Measurements from ENCODE around the gene BACE2. TPM values are rescaled to one million over a fixed set of nuclear protein-coding genes. Genes with fewer than 3 reads are reported as not detected.

BACE2 gene
- total and polyA plus RNA-seq, 2 experiments from 2014 or later, result 28.4 to 37.0 TPM

DNA sequence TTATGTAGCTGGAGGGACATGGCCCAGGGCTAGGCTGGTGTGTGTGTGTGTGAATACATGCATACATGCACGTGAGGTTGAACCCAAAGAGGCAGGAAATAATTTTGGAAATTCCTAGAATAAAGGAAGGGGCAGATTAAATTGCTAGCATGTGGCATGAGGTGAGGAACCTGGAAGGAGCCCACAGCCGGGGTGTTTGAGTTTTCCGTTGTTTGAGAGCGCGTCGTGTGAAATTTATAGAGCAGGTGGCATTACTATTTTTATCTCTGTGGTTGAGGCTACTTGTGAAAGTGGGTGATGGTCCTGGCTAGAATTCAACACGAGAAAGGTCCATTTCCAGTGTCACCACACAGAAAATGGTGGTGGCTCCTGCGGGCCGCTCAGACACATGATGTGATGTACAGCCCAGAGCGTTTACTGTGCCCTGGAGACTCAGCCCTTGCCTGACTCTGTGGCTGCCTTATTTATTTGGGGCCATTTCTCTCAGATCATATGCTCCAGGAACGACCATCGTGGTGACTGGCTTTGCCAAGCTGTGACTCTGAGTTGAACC lies 48.0 kb downstream of the BACE2 start:
- Histone ChIP-seq H3K9me2 (replicated peaks; ENCODE audit: insufficient read depth) (no peaks in the 10 kb centered on the region), H3K4me3 (no peak overlapping the region), H3K36me3 (replicated peaks; ENCODE audit: insufficient read depth, low read depth) (no peaks in the 10 kb centered on the region), H3K4me2 (no peak overlapping the region), H3K27ac (no peak overlapping the region), H3K4me1 (ENCODE audit: insufficient read depth) (peaks cover 16% of the 10 kb centered on the region), H2AFZ (no peak overlapping the region), H4K20me1 (ENCODE audit: insufficient read depth, poor library complexity, severe bottlenecking) (no peaks in the 10 kb centered on the region), H3K9me3 (ENCODE audit: low read depth) (no peaks in the 10 kb centered on the region), H3K27me3 (no peaks in the 10 kb centered on the region), H3K79me2 (peaks cover 3% of the 10 kb centered on the region)
- 89% methylated on average over 12 of the region's 12 CpGs for WGBS (ENCODE audit: low lambda C conversion rate, missing lambda C conversion rate)
- DNase-seq (ENCODE audit: low spot score), result no peak
- no peak for TF ChIP-seq CTCF (IDR thresholded peaks at IDR 0.05; ENCODE audit: poor library complexity)
- no peak for TF ChIP-seq EZH2 (IDR thresholded peaks at IDR 0.05; ENCODE audit: borderline replicate concordance)

DNA sequence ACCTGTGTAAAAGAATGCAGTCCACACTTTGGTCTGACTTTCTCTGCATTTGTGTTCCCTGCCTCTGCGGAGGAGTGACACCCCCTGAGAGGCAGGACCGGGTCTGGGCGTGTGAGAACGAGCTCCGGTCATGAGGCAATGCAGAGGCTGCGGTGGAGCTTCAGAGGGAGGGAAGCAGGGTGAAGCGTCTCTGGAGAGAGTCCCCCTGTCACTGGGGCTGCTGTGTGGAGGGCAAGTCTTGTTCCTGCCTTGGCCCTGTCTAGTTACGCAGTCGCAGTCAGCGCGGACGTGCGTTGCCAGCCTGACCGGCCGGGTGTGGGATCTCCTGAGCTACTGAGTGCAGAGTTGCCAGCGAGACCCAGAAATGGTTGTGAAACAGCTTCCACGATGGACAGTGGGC lies 48.5 kb downstream of the BACE2 start:
- Histone ChIP-seq H2AFZ (no peak overlapping the region), H3K9me2 (replicated peaks; ENCODE audit: insufficient read depth) (no peaks in the 10 kb centered on the region), H3K4me1 (ENCODE audit: insufficient read depth) (peaks cover 16% of the 10 kb centered on the region), H3K36me3 (replicated peaks; ENCODE audit: insufficient read depth, low read depth) (no peaks in the 10 kb centered on the region), H3K4me3 (no peak overlapping the region), H3K79me2 (peaks cover 3% of the 10 kb centered on the region), H3K9me3 (ENCODE audit: low read depth) (no peaks in the 10 kb centered on the region), H3K4me2 (no peak overlapping the region), H3K27ac (no peak overlapping the region), H3K27me3 (no peaks in the 10 kb centered on the region), H4K20me1 (ENCODE audit: insufficient read depth, poor library complexity, severe bottlenecking) (no peaks in the 10 kb centered on the region)
- TF ChIP-seq EZH2phosphoT487 (IDR thresholded peaks at IDR 0.05; ENCODE audit: low read depth, severe bottlenecking, unreplicated experiment), result no peak
- TF ChIP-seq EZH2 (IDR thresholded peaks at IDR 0.05; ENCODE audit: borderline replicate concordance), result no peak
- TF ChIP-seq CTCF (IDR thresholded peaks at IDR 0.05; ENCODE audit: poor library complexity), result no peak
- WGBS (ENCODE audit: low lambda C conversion rate, missing lambda C conversion rate), result 89% methylated on average over 17 of the region's 17 CpGs
- no peak for DNase-seq (ENCODE audit: low spot score)

DNA sequence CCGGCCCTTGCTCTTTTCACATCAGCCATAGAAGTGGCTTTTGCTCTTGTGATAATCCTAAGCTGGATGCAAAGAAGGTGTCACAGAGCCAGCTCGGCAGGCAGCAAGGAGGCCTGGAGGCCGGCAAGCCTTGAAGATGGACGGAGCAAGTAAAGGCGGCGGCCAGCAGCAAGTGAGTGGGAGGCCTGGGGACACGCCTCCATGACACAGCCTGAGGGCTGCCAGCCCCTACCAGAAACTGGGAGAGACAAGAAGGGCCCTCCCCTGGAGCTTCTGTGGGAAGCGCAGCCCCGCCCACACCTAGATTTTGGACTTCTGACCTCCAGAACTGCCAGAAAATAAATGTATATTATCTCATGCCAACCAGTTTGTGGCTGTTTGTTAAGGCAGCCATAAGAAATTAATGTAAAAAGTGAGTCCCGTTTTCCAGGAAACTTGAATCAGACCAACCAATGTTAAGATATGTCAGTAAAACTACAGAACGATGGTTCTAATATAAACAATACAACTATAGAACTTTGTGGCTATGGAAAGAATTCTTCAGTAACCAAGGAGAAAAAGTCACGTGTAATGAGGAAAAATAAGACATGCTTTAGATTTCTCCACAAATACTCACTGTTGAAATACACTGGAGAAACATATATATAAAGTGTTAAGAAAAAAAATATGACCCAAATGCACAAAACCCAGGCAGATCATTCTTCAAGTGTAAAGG lies 49.9 kb downstream of the BACE2 start:
- Histone ChIP-seq H3K4me2 (no peak overlapping the region), H3K27me3 (no peaks in the 10 kb centered on the region), H3K4me3 (no peak overlapping the region), H3K36me3 (replicated peaks; ENCODE audit: insufficient read depth, low read depth) (no peaks in the 10 kb centered on the region), H3K4me1 (ENCODE audit: insufficient read depth) (peaks cover 16% of the 10 kb centered on the region), H3K27ac (peak overlapping the region; percentile 72), H4K20me1 (ENCODE audit: insufficient read depth, poor library complexity, severe bottlenecking) (no peaks in the 10 kb centered on the region), H3K9me2 (replicated peaks; ENCODE audit: insufficient read depth) (no peaks in the 10 kb centered on the region), H3K9me3 (ENCODE audit: low read depth) (no peaks in the 10 kb centered on the region), H3K79me2 (peaks cover 3% of the 10 kb centered on the region), H2AFZ (no peak overlapping the region)
- TF ChIP-seq CTCF (IDR thresholded peaks at IDR 0.05; ENCODE audit: poor library complexity), result no peak
- no peak for TF ChIP-seq EZH2phosphoT487 (IDR thresholded peaks at IDR 0.05; ENCODE audit: low read depth, severe bottlenecking, unreplicated experiment)
- no peak for TF ChIP-seq EZH2 (IDR thresholded peaks at IDR 0.05; ENCODE audit: borderline replicate concordance)
- 59% methylated on average over 12 of the region's 12 CpGs for WGBS (ENCODE audit: low lambda C conversion rate, missing lambda C conversion rate)
- peak; percentile 66 for DNase-seq (ENCODE audit: low spot score)
